GM20431 (cell line): ENCODE results near the gene TMEM176A.

ENCODE experiments used
- in situ Hi-C: fragments of 300-500 bp; cut with MseI, MboI; formaldehyde crosslinking; loops from one replicate; pipeline ENCODE4 v1.15.0; 2020; ENCODE audit warnings: low sequenced_read_pairs; ENCODE audit not compliant: unreplicated experiment

The TMEM176A gene

GRCh38 chr7:150842716-150843115 lies 42.1 kb downstream of the TMEM176A start:
- in situ Hi-C loops: no loop called here

GRCh38 chr7:150845421-150845861 lies 44.9 kb downstream of the TMEM176A start:
- in situ Hi-C loops: no loop called here

GRCh38 chr7:150846291-150847115 lies 45.9 kb downstream of the TMEM176A start:
- in situ Hi-C loops: no loop called here

- in situ Hi-C loops: no loop called here
These were observed 47.0 kb downstream of the TMEM176A start for GRCh38 chr7:150847536-150847935.

GRCh38 chr7:150848111-150848510 lies 47.5 kb downstream of the TMEM176A start:
- in situ Hi-C loops: no loop called here

- in situ Hi-C loops: no loop called here
These were observed 48.1 kb downstream of the TMEM176A start for GRCh38 chr7:150848561-150849115.

GRCh38 chr7:150849204-150849775 lies 48.7 kb downstream of the TMEM176A start:
- in situ Hi-C loops: no loop called here

GRCh38 chr7:150850273-150850672 lies 49.7 kb downstream of the TMEM176A start:
- in situ Hi-C loops: no loop called here

GRCh38 chr7:150851492-150852370 lies 51.2 kb downstream of the TMEM176A start:
- in situ Hi-C loops: no loop called here

- in situ Hi-C loops: no loop called here
These were observed 51.9 kb downstream of the TMEM176A start, which contains the start of gene AOC1 for GRCh38 chr7:150852371-150852905. TSS of gene AOC1 (plus strand) at chr7:150852517. CDS start at chr7:150856471, 3,954 bp downstream.

GRCh38 chr7:150854066-150855000 lies 53.8 kb downstream of the TMEM176A start:
- in situ Hi-C loops: no loop called here
